Osteoblast (primary cell): ENCODE results near the gene MAP2K4. TPM values are rescaled to one million over a fixed set of nuclear protein-coding genes. Genes with fewer than 3 reads are reported as not detected.
"Not testable (repeated sequence)": the region's sequence is repeated elsewhere in the genome, so short reads cannot be mapped to it uniquely, and the experiment has no call there.

Source experiments
- DNase-seq: peaks from one replicate; pipeline ENCODE4 v3.0.0; 2011; ENCODE audit warnings: low spot score, mixed read lengths; ENCODE audit not compliant: insufficient read length; ENCODE audit errors: missing footprints
- H2AFZ ChIP-seq: 2 replicates; pipeline ENCODE4 v1.6.0; 2011; ENCODE audit warnings: mild to moderate bottlenecking, low read length
- H3K27ac ChIP-seq: 2 replicates; pipeline ENCODE4 v1.5.1; 2011; ENCODE audit warnings: mild to moderate bottlenecking, low read depth, low read length, moderate library complexity
- H3K27me3 ChIP-seq: 2 replicates; pipeline ENCODE4 v1.6.0; 2012; ENCODE audit warnings: mild to moderate bottlenecking, control low read depth, inconsistent platforms, low read length, moderate library complexity; ENCODE audit not compliant: insufficient read depth
- H3K36me3 ChIP-seq: 2 replicates; pipeline ENCODE4 v1.5.1; 2011; ENCODE audit warnings: mild to moderate bottlenecking, low read length, control low read depth, moderate library complexity; ENCODE audit not compliant: insufficient read depth
- H3K4me1 ChIP-seq: 2 replicates; pipeline ENCODE4 v1.5.1; 2011; ENCODE audit warnings: mild to moderate bottlenecking, low read length, control low read depth, moderate library complexity; ENCODE audit not compliant: insufficient read depth
- H3K4me2 ChIP-seq: 2 replicates; pipeline ENCODE4 v1.6.0; 2011; ENCODE audit warnings: mild to moderate bottlenecking, low read length; ENCODE audit not compliant: insufficient read depth
- H3K4me3 ChIP-seq: fragments of 200-600 bp; sonication (generic); 3 replicates; pipeline ENCODE4 v1.5.1; 2012; ENCODE audit warnings: mild to moderate bottlenecking, low read length, inconsistent platforms; ENCODE audit not compliant: insufficient read depth
- H3K79me2 ChIP-seq: 2 replicates; pipeline ENCODE4 v1.6.0; 2012; ENCODE audit warnings: mild to moderate bottlenecking, low read length, control low read depth, inconsistent platforms; ENCODE audit not compliant: insufficient read depth
- H3K9me3 ChIP-seq: 2 replicates; pipeline ENCODE4 v1.5.1; 2011; ENCODE audit warnings: low read depth, low read length, control low read depth
- H4K20me1 ChIP-seq: 2 replicates; pipeline ENCODE4 v1.6.0; 2012; ENCODE audit warnings: mild to moderate bottlenecking, low read length, control low read depth; ENCODE audit not compliant: insufficient read depth
- CTCF ChIP-seq: IDR thresholded peaks from 2 replicates; pipeline ENCODE4 v1.5.1; 2011; ENCODE audit warnings: mild to moderate bottlenecking, low read depth, low read length, moderate library complexity; ENCODE audit errors: extremely low read depth
- total RNA-seq: library from RNA; depleted of rRNA; stranded (reverse); fragments of >200 nt; gene quantifications from 2 replicates; pipeline ENCODE4 v1.2.3, GENCODE V29; 2012

The MAP2K4 gene
- total RNA-seq, 1 donor = 40.9 TPM

DNA sequence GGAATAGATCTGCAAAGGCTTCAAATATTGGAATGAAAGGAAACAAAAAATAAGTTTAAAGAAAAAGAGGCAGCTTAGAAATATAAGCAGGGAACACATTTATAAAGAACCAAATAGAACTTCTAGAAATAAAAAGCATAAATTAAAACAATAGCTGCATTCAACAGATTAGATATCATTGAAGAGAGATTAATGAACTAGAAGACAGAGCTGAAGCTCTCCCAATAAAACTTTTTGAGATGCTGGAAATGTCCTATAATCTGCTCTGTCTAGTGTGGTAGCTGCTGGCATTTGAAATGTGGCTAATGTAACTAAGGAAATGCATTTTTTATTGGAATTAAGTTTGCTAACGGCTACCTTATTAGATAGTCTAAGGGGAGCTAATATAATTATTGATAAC, 115.6 kb downstream of the MAP2K4 start:
- Histone ChIP-seq H3K9me3 (no peaks in the 10 kb centered on the region), H4K20me1 (no peaks in the 10 kb centered on the region), H3K36me3 (peaks cover 8% of the 10 kb centered on the region), H3K27ac (no peak overlapping the region), H3K4me2 (no peak overlapping the region), H3K4me1 (peaks cover 12% of the 10 kb centered on the region), H3K79me2 (no peaks in the 10 kb centered on the region), H3K27me3 (no peaks in the 10 kb centered on the region), H2AFZ (no peak overlapping the region), H3K4me3 (no peak overlapping the region)
- TF ChIP-seq CTCF = no peak
- no peak for DNase-seq

DNA sequence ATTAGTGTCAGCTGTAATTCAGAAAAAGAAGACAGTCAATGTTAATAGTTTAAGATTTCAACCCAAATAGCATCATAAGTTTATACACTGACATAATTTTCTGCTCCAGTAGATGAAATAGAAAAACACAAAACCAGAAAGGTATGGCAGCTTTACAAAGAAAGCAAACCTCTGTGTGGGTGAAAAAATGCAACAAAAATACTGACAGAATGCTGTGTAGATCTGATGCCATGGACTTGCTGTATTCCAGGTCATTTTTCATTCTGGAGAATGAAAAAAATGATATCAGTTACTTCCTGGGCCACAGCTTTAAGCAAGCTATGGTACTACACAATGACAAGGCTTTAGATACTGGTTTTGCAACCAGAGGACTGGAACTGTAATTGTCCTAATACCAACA, 116.0 kb downstream of the MAP2K4 start:
- DNase-seq = no peak
- Histone ChIP-seq H3K27ac (no peak overlapping the region), H4K20me1 (no peaks in the 10 kb centered on the region), H3K79me2 (no peaks in the 10 kb centered on the region), H3K4me2 (no peak overlapping the region), H3K4me3 (no peak overlapping the region), H2AFZ (no peak overlapping the region), H3K9me3 (no peaks in the 10 kb centered on the region), H3K27me3 (no peaks in the 10 kb centered on the region), H3K36me3 (peaks cover 11% of the 10 kb centered on the region), H3K4me1 (peaks cover 12% of the 10 kb centered on the region)
- TF ChIP-seq CTCF = no peak

DNA sequence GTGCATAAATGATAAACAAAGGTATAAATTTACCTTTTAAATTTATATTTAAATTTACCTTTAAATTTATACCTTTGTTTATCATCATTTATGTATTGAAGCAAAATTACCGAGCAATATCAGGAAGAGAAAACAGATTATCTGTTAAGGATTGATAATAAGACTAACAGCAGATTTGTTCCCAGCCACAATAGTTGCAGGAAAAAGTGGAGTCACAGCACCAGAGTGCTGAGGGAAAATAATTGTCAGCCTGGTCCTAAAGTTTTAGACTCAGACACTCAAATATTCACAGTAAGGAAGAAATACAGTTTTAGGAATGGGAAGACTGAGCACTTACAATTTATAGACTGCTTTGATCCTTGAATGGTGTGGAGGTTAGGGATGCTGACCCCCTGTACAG, 117.2 kb downstream of the MAP2K4 start:
- Histone ChIP-seq H2AFZ (no peak overlapping the region), H3K79me2 (no peaks in the 10 kb centered on the region), H3K4me2 (no peak overlapping the region), H4K20me1 (no peaks in the 10 kb centered on the region), H3K4me3 (no peak overlapping the region), H3K9me3 (no peaks in the 10 kb centered on the region), H3K27me3 (no peaks in the 10 kb centered on the region), H3K27ac (no peak overlapping the region), H3K36me3 (peaks cover 18% of the 10 kb centered on the region), H3K4me1 (peaks cover 12% of the 10 kb centered on the region)
- DNase-seq = no peak
- no peak for TF ChIP-seq CTCF

- Histone ChIP-seq H3K4me3 (no peak overlapping the region), H4K20me1 (no peaks in the 10 kb centered on the region), H3K27ac (no peak overlapping the region), H3K79me2 (no peaks in the 10 kb centered on the region), H3K27me3 (no peaks in the 10 kb centered on the region), H3K9me3 (no peaks in the 10 kb centered on the region), H3K36me3 (peaks cover 18% of the 10 kb centered on the region), H2AFZ (no peak overlapping the region), H3K4me2 (no peak overlapping the region), H3K4me1 (peaks cover 4% of the 10 kb centered on the region)
- no peak for TF ChIP-seq CTCF
- DNase-seq = no peak
Measured at GRCh38 chr17:12140685-12141084, 120.0 kb downstream of the MAP2K4 start.

DNA sequence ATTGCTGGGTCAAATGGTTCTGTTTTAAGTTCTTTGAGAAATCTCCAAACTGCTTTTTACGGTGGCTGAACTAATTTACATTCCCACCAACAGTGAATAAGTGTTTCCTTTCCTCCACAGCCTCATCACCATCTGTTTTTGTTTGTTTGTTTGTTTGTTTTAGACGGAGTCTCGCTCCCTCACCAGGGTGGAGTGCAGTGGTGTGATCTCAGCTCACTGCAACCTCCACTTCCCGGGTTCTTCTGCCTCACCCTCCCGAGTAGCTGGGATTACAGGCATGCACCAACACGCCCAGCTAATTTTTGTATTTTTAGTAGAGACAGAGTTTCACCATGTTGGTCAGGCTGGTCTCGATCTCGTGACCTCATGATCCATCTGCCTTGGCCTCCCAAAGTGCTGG, 141.5 kb downstream of the MAP2K4 start:
- H3K4me1 ChIP-seq, H3K4me2 ChIP-seq, H3K27me3 ChIP-seq, H3K4me3 ChIP-seq, H4K20me1 ChIP-seq, H3K27ac ChIP-seq, H2AFZ ChIP-seq, H3K36me3 ChIP-seq, H3K79me2 ChIP-seq, H3K9me3 ChIP-seq, DNase-seq: not testable (repeated sequence)
